ENCODE results near the gene RIN3.
"Not testable (repeated sequence)": the region's sequence is repeated elsewhere in the genome, so short reads cannot be mapped to it uniquely, and the experiment has no call there.

Gene RIN3

DNA sequence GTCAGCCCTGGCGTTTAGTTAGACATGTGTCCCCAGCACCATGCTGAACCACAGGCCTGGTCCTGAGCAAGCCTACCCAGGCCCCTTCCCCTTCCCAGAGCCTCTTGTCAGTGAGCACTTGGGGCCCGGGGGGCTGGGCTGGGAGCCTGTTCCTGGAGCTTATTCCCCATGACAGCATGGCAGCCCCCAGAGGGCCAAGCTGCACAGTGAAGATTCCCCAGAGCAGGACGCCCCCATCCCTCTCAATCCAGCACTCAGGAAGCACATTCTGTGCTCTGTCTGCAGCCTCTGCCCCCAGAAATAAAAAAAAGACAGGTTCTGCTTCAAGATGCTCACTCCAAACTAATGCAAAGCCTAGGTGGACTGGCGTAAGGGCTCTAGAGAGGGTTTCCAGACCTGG is 117.5 kb downstream of the RIN3 start:
- DNase-seq: no peak

DNA sequence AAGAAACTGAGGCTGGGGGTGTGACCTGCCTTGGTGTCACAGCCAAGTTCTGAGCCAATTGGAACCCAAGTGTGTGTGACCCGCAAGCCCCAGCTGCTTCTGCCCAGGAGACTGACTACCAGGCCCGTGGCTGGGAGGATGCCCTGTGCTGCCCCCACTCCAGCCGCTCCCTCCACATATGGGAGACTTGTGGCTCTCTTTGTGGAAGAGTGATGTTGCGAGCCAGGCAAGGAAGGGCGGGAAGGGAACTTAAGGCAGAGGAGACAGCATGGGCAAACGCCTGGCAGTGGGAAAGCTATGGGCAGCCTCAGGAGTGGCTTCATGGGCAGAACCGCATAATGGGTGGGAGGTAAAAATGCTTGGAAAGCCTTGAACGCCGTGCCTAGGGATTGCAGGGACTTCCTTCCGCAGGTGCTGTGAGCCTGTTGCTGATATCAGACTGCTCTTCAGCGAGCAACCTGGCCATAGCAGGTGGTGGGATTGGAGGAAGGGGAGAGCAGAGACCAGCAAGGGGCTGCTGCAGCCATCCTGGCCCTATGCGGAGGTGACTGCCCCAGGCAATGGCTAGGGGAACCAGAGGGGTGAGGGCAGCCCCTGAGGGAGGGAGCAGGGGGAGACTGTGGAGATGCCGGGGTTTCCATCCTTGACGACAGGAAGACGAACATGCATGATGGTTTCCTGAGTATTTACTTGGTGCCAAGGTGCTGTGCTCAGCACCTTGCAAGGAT is 119.1 kb downstream of the RIN3 start:
- DNase-seq: no peak

GRCh38 chr14:92633274-92633616 is 119.7 kb downstream of the RIN3 start:
- DNase-seq: no peak

GRCh38 chr14:92633724-92634123 is 120.1 kb downstream of the RIN3 start:
- DNase-seq: no peak

DNA sequence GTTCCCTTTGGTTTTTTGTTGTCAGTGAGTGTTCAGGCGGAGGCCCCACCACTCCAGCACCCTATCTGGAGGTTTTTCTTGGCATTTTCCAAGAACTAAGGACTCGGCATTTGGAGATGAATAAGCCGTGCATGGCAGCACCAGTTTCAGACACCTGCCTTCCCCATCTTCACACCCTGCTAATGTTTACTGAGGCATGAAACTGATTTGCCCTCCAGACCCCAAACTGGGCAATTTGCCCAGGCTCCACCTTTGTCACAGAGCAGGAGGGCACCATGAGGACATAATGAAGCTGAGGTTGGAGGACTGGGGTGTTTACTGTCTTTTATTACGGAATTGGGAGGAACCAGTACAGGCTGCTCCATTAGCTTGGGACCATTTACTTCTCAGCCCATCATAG is 121.5 kb downstream of the RIN3 start:
- DNase-seq: no peak

DNA sequence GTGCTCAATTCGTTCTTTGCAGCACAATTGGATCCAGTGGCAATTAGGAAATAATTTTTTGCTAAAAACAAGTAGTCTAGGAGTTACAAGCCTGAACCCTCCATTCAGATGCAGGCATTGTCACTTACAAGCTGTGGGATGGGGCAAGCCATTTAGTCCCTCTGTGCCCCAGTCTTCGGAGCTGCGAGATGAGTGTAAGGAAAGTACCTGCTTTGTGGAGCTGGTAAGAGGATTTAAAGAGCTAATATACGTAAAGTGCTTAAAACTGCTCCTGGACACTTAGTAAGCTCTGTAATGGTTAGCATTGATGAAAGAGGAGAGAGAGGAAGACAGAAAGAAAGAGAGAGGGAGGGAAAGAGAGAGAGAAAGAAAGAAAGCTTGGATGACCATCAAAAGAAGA is 122.3 kb downstream of the RIN3 start:
- no peak for DNase-seq

DNA sequence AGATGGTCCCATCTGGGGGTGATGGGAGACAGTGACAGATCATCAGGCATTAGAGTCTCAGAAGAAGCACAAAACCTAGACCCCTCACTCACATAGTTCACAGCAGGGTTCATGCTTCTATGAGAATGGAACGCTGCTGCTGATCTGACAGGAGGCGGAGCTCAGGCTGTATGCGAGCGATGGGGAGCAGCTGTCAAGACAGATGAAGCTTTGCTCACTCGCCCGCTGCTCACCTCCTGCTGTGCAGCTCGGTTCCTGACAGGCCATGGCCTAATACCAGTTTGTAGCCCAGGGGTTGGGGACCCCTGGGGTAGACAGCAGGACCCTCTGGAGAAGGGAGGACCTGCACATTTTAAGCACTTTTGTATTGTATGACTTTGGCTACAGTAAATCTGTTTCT is 123.6 kb downstream of the RIN3 start:
- peak; percentile 94 for DNase-seq

DNA sequence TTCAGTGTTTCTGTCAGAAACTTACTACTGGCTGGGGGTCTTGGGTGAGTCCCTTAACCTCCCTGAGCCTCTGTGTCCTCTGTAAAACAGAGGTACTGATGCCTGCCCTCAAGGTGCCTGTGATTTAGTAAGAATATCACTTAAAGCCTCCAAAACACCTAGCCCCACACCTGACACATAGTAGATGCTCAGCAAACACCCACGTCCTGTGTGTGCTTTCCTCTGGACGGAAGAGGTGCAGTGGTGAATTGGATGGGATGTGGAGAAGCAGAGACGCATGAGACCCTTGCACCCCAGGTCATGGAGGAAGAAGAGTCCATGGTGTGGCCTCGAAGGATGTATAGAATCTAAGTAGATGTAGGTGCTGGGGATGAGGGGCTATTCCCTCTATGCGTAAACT is 124.3 kb downstream of the RIN3 start:
- DNase-seq: no peak

- no peak for DNase-seq
Observed at GRCh38 chr14:92638266-92638665, 124.7 kb downstream of the RIN3 start.

DNA sequence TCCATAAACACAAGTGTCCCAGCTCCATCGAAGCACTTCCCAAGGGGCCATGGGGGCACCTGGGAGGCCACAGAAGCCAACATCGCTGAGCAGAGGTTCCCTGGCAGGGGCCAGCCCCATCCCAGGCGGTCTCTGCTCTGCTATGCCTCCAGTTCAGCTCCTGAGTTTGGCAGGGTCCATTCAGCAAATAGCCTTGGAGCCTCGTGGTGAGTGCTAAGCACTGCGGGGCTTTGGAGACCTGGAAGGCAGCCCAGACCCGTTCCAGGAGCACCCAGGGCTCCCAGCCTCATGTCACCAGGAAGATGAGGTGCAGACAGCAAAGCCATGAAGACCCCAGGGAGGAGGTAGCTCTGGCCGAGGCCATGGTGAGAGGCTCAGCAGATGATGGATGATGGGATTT is 125.3 kb downstream of the RIN3 start:
- DNase-seq: no peak

GRCh38 chr14:92639472-92640117 is 126.0 kb downstream of the RIN3 start:
- DNase-seq: not testable (repeated sequence)

GRCh38 chr14:92641306-92641705 is 127.7 kb downstream of the RIN3 start:
- no peak for DNase-seq

DNA sequence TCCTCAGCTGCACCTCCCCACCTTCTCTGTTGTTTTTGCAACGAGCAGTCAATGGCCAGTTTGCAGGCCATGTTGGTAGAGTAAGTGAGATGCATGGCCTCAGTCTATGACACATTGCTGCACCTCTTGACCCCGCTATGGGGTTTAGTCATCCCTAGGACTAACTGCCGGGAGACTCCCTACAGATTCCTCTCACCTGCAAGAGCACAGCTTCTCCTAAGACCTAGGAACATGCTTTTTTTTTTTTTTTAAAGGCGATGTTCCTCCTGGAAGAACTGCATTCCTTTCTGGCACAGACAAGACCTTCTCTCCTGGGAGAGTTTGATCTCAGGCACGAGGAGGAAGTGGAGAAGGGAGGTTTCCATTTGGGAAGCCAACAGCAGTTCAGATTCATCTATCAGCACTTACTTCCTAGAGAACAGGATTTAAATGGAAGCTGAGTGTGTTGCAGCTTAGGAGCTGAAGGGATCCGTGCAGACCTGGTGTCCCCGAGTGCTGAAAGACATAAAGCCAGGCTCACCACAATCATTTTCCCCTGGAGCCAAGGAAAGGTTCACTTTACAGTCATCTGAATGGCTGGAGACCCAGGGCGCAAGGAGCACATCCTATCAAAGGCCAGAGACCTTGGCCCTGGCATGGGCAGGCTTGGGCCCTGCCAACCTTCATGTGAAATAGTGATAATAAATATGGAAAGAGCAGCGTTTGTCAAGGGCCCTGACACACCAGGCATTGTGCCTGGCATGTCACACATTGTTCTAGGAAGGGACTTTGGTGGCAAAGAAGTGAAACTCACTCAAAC is 130.8 kb downstream of the RIN3 start:
- DNase-seq: no peak

- no peak for DNase-seq
Observed at GRCh38 chr14:92644970-92645515, 131.5 kb downstream of the RIN3 start.

GRCh38 chr14:92645841-92646478 is 132.4 kb downstream of the RIN3 start:
- DNase-seq: no peak

DNA sequence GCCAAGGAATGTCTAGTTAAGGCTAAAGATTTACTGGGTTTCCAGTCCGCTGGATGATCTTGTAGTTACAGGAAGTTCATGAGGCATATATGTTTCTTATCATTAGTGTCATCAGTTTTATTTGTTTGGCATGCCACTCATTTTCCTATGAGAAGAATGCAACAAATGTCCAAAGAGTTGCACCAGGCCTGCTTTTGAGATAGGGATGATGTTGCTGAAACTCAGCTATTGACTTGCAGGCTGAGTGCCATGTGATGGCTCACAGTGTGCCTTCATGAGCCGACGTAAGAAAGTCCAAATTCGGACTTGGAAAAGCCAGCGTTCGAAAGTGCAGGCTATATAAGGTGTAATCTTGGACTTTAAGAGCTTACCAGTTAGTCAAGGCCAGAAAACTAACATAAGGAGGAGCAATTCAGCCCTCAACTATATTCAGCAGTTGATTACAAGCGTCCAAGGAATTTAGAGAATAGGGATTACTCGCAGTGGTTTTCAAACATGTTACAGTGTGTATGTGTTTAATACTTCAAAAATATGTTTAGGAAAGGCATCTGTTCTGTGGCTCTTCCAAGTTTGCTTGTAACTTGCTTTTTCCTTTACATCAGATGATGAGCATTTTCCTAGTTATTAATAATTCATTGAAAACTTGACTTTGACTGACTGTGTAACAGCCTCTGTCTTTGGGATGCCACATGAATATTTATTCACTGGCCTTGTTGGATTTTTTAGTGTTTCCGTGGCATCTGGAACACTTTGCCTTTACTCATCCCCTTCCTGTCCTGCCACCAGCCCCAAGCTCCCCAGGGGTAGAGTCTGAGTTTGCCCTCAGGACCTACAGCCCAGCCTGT is 133.6 kb downstream of the RIN3 start:
- peak; percentile 34 for DNase-seq

GRCh38 chr14:92647797-92648279 is 134.3 kb downstream of the RIN3 start:
- no peak for DNase-seq

- DNase-seq: no peak
Observed at GRCh38 chr14:92649066-92649465, 135.5 kb downstream of the RIN3 start.

- DNase-seq: no peak
Observed at GRCh38 chr14:92649934-92650545, 136.5 kb downstream of the RIN3 start.

DNA sequence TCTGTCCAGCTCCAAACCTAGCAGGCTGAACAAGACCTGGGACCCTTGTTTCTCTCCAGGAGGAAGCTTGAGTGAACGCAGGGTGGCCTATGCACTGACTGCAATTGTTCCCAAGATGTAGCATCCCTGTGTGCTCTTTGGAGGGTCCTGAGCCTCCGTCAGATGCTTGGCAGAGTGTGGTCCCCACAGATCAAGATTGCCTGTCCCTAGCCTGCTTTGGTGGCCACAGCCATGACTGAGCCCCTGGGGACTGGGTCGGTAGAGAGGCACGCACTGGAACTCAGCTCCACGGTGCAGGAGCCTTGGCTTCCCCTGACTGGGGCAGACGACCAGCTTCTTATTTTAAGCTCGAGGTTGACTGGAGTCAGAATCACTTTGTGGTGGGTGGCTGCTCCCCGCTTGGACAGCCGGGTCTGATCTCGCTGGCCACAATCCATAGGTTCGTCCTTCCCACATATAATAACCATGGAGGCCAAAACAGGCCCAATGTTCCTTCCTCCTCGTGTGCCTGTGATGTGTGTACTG is 137.1 kb downstream of the RIN3 start:
- no peak for DNase-seq

DNA sequence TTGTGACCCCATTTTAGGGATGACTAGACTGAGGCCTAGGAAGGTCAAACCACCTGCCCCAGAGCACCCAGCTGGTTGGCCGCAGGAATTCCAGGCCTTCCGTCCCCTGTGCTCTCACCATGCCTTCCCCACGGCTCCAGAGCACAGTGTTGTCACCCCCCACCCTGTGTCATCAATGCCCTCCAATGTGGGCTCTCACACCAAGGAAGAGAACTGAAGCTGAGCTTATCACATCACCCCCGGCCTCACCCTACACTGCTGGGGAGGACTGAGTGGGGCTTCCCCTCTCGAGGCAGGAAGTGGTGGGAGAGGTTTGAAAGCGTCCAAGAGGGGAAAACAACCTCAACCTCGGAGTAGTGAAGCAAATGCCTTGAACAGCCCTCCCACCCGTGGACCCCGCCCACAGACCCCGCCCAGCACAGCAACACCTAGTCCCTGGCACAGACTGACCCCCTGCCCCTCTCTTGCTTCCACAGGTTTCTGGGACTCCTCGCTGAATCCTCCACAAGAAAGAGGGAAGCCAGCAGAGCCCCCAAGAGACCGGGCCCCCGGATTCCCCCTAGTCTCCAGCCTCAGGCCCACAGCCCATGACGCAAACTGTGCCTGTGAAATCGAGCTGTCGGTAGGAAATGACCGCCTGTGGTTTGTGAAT is 137.7 kb downstream of the RIN3 start:
- DNase-seq: no peak

Measured in eye (tissue), 1 donor.